ENCODE data around the gene MUC13.

The MUC13 gene

GRCh38 chr3:124942613-124943012 is 8.1 kb upstream of the MUC13 start:
- DNase-seq = no peak

- no peak for DNase-seq
Measured at GRCh38 chr3:124941771-124942170, 7.2 kb upstream of the MUC13 start.

- no peak for DNase-seq
Measured at GRCh38 chr3:124939661-124940060, 5.1 kb upstream of the MUC13 start.

GRCh38 chr3:124938896-124939295 is 4.3 kb upstream of the MUC13 start:
- no peak for DNase-seq

- no peak for DNase-seq
Measured at GRCh38 chr3:124937049-124937448, 2.5 kb upstream of the MUC13 start.

GRCh38 chr3:124935794-124936542 is 1.4 kb upstream of the MUC13 start:
- no peak for DNase-seq

GRCh38 chr3:124935264-124935663 is 713 bp upstream of the MUC13 start:
- DNase-seq = no peak

- DNase-seq = peak; percentile 35
Measured at GRCh38 chr3:124928333-124929202, 6.0 kb downstream of the MUC13 start.

GRCh38 chr3:124927574-124928045 is 6.9 kb downstream of the MUC13 start:
- DNase-seq = no peak

- no peak for DNase-seq
Measured at GRCh38 chr3:124926426-124927101, 8.0 kb downstream of the MUC13 start.

- DNase-seq = no peak
Measured at GRCh38 chr3:124924741-124925140, 9.8 kb downstream of the MUC13 start.

GRCh38 chr3:124923833-124924232 is 10.7 kb downstream of the MUC13 start:
- DNase-seq = no peak

- DNase-seq = no peak
Measured at GRCh38 chr3:124920718-124921117, 13.8 kb downstream of the MUC13 start.

- no peak for DNase-seq
Measured at GRCh38 chr3:124919756-124920155, 14.8 kb downstream of the MUC13 start.

GRCh38 chr3:124918524-124918923 is 16.0 kb downstream of the MUC13 start:
- DNase-seq = no peak

- no peak for DNase-seq
Measured at GRCh38 chr3:124916837-124917409, 17.6 kb downstream of the MUC13 start.

GRCh38 chr3:124915254-124915653 is 19.3 kb downstream of the MUC13 start:
- no peak for DNase-seq

GRCh38 chr3:124907957-124908356 is 26.6 kb downstream of the MUC13 start:
- DNase-seq = no peak

- no peak for DNase-seq
Measured at GRCh38 chr3:124904835-124905492, 29.6 kb downstream of the MUC13 start.

- no peak for DNase-seq
Measured at GRCh38 chr3:124903896-124904834, 30.4 kb downstream of the MUC13 start.

GRCh38 chr3:124896824-124897526 is 37.6 kb downstream of the MUC13 start:
- DNase-seq = no peak

Data from activated effector memory CD4-positive, alpha-beta T cell treated with Interleukin-2 at 50 U/mL for 16 hours (primary cell).